Suprapubic skin (tissue), 4 donors: ENCODE results near the gene ASB11.

Experiments
- CTCF ChIP-seq, 2 donors: fragments of 200-600 bp in 1 of 2; fragments of 450-650 bp in 1 of 2; sonication (generic) in 1 of 2; IDR thresholded peaks; one replicate each; pipeline ENCODE4 v1.5.1; 2016 to 2019; ENCODE audit warnings: antibody characterized with exemption in 2 of 2, mild to moderate bottlenecking in 1 of 2, moderate library complexity in 1 of 2
- EP300 ChIP-seq: sonication (generic); formaldehyde crosslinking; IDR thresholded peaks from one replicate; pipeline ENCODE4 v1.6.1; 2017; ENCODE audit warnings: antibody characterized with exemption
- POLR2A ChIP-seq, 2 donors: fragments of 450-650 bp; IDR thresholded peaks; one replicate each; pipeline ENCODE4 v1.6.1; 2017; ENCODE audit warnings: antibody characterized with exemption in 2 of 2, mild to moderate bottlenecking in 2 of 2, moderate library complexity in 2 of 2
- POLR2AphosphoS5 ChIP-seq, 3 donors: sonication (generic); formaldehyde crosslinking; IDR thresholded peaks; one replicate each; pipeline ENCODE4 v1.6.1; 2017; ENCODE audit warnings: antibody characterized with exemption in 3 of 3

GRCh38 chrX:15314472-15314871, 968 bp downstream of the ASB11 start:
- TF ChIP-seq CTCF (IDR thresholded peaks at IDR 0.05) (no peak), POLR2A (IDR thresholded peaks at IDR 0.05) (no peak), POLR2AphosphoS5 (IDR thresholded peaks at IDR 0.05) (no peak), EP300 (no peak)
